ENCODE results near the gene POLR1C. TPM values are rescaled to one million over a fixed set of nuclear protein-coding genes. Genes with fewer than 3 reads are reported as not detected.

POLR1C gene
- total RNA-seq, 1 donor from 2014 or later, result 75.6 TPM

GRCh38 chr6:43520097-43520496, 3.2 kb downstream of the POLR1C start:
- H3K36me3 Mint-ChIP-seq (ENCODE audit: low read depth), result peaks cover 10% of the 10 kb centered on the region
- no peak overlapping the region for H3K4me3 Mint-ChIP-seq
- ChIA-PET POLR2A (interaction anchor here (0.6 kb wide), 1 partner anchor 9 kb away, joined by 3 read pairs; no protein-coding TSS in a partner anchor), CTCF (no interaction called here)
- peaks cover 14% of the 10 kb centered on the region for H3K4me1 Mint-ChIP-seq
- intact Hi-C loops (cut with micrococcal nuclease), result no loop called here
- H3K9me3 Mint-ChIP-seq, result no peaks in the 10 kb centered on the region
- DNase-seq (no peak), ATAC-seq (ENCODE audit: low read depth) (no peak)
- H3K27me3 Mint-ChIP-seq, result no peaks in the 10 kb centered on the region
- TF ChIP-seq, protein P1, sequence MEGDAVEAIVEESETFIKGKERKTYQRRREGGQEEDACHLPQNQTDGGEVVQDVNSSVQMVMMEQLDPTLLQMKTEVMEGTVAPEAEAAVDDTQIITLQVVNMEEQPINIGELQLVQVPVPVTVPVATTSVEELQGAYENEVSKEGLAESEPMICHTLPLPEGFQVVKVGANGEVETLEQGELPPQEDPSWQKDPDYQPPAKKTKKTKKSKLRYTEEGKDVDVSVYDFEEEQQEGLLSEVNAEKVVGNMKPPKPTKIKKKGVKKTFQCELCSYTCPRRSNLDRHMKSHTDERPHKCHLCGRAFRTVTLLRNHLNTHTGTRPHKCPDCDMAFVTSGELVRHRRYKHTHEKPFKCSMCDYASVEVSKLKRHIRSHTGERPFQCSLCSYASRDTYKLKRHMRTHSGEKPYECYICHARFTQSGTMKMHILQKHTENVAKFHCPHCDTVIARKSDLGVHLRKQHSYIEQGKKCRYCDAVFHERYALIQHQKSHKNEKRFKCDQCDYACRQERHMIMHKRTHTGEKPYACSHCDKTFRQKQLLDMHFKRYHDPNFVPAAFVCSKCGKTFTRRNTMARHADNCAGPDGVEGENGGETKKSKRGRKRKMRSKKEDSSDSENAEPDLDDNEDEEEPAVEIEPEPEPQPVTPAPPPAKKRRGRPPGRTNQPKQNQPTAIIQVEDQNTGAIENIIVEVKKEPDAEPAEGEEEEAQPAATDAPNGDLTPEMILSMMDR (IDR thresholded peaks at IDR 0.05), result no peak
- H3K27ac Mint-ChIP-seq, result no peak overlapping the region

DNA sequence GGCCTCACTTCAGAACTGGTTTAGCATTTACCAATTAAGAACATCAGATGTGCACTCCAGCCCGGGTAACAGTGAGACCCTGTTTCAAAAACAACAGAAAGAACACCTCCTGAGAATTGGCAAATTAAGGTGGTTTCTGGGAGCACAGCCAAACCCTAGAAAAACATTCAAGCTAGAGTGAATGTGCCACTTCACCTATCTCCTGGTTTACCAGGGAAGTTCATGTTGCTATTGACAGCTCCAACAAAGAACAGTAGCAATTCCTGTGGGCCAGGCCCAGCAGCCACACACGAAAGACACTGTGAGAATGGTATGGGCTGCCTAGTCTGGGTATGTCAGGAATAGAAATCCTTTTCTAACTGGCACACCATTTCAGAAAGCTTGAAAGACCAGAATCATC, 4.9 kb downstream of the POLR1C start:
- no peaks in the 10 kb centered on the region for H3K4me1 Mint-ChIP-seq
- intact Hi-C loops (cut with micrococcal nuclease), result no loop called here
- POLR2A ChIA-PET, result no interaction called here
- no peak overlapping the region for H3K4me3 Mint-ChIP-seq
- ATAC-seq (ENCODE audit: low read depth) (no peak), DNase-seq (no peak)
- H3K27me3 Mint-ChIP-seq, result no peaks in the 10 kb centered on the region
- no peaks in the 10 kb centered on the region for H3K36me3 Mint-ChIP-seq (ENCODE audit: low read depth)
- CTCF ChIA-PET, result interaction anchor here (1.0 kb wide), 1 partner anchor 15 kb away, joined by 3 read pairs; no protein-coding TSS in a partner anchor
- H3K9me3 Mint-ChIP-seq, result no peaks in the 10 kb centered on the region
- TF ChIP-seq, protein P1 (IDR thresholded peaks at IDR 0.05), result no peak
- H3K27ac Mint-ChIP-seq, result no peak overlapping the region

GRCh38 chr6:43522547-43523261, 5.8 kb downstream of the POLR1C start:
- CTCF ChIA-PET, result no interaction called here
- Mint-ChIP-seq H3K27me3 (no peaks in the 10 kb centered on the region), H3K9me3 (no peaks in the 10 kb centered on the region), H3K27ac (no peak overlapping the region), H3K4me1 (no peaks in the 10 kb centered on the region), H3K36me3 (ENCODE audit: low read depth) (no peaks in the 10 kb centered on the region), H3K4me3 (no peak overlapping the region)
- intact Hi-C loops (cut with micrococcal nuclease), result no loop called here
- ATAC-seq (ENCODE audit: low read depth) (no peak), DNase-seq (no peak)
- TF ChIP-seq, protein P1 (IDR thresholded peaks at IDR 0.05), result no peak
- POLR2A ChIA-PET, result no interaction called here

DNA sequence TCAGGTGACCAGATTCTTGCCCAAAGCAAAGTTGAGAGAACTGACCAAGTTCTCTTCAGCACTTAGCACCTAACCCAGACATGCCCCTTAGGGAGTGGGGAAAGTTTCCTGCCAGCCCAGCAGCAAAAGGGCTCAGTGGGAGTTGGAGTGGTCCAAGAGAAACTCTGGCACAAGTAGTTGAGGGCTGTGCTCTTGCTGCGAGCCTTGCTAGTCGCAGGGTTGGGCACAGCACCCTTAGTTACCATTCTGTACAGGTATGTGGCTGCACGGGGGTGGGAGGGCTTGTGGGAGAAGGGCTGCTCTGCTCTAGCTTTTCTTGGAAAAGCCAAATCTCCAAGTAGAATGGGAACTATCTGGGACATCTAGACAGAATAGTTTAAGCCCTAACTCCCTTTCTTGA, 6.4 kb downstream of the POLR1C start:
- Mint-ChIP-seq H3K4me3 (no peak overlapping the region), H3K27me3 (no peaks in the 10 kb centered on the region), H3K36me3 (ENCODE audit: low read depth) (no peaks in the 10 kb centered on the region), H3K4me1 (no peaks in the 10 kb centered on the region), H3K27ac (no peak overlapping the region), H3K9me3 (no peaks in the 10 kb centered on the region)
- ChIA-PET POLR2A (no interaction called here), CTCF (no interaction called here)
- DNase-seq, result no peak
- intact Hi-C loops (cut with micrococcal nuclease), result no loop called here
- ATAC-seq (ENCODE audit: low read depth), result no peak
- TF ChIP-seq, protein P1 (IDR thresholded peaks at IDR 0.05), result no peak

DNA sequence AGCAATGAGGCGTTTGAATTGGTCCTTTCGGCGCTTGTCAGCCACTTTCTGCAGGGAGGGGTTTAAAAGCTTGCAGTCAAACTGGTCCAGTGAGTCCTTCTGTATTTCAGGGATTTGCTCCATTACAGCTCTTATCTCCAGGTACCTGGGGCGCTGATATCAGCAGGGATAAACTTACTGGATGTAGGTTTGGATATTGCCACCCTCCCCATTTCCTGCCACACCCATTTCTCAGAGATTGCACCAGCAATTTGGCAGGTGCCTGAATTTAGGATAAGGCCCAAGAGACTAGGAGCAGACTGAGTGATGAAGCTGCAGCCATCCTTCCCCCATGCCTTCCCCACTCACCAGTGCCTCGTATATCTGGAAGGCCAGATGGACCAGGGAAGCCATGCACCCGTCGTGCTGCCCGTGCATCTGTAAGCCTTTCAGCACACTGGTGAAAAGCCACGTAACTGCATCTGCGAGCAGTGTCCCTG, 7.6 kb downstream of the POLR1C start:
- TF ChIP-seq, protein P1 (IDR thresholded peaks at IDR 0.05), result no peak
- ChIA-PET POLR2A (interaction anchor here (1.3 kb wide), 1 partner anchor 8 kb away, joined by 4 read pairs; the partner anchor contains the start of genes POLR1C and YIPF3), CTCF (no interaction called here)
- Mint-ChIP-seq H3K36me3 (ENCODE audit: low read depth) (no peaks in the 10 kb centered on the region), H3K4me3 (no peak overlapping the region), H3K27ac (no peak overlapping the region), H3K4me1 (no peaks in the 10 kb centered on the region), H3K27me3 (no peaks in the 10 kb centered on the region), H3K9me3 (no peaks in the 10 kb centered on the region)
- DNase-seq (no peak), ATAC-seq (ENCODE audit: low read depth) (no peak)
- intact Hi-C loops (cut with micrococcal nuclease), result no loop called here

Data from activated B cell treated with CpG ODN at 0.5 μM for 24 hours (primary cell).